ENCODE measurements around the gene AMD1. TPM values are rescaled to one million over a fixed set of nuclear protein-coding genes. Genes with fewer than 3 reads are reported as not detected.

AMD1 gene
- total and polyA plus RNA-seq, 9 of the 15 experiments (the other 6 are each of a cell fraction or from before 2014, with no cell fraction given) = 60.0 to 151 (median 85.6) TPM

- ATAC-seq = no peak
- no peaks in the 10 kb centered on the region for H3K79me2 ChIP-seq (ENCODE audit: control insufficient read depth, insufficient read depth, low read length)
- H3K4me3 ChIP-seq = no peak overlapping the region
- BruUV-seq (replicated peaks) = no TSS peak
- H3K9ac ChIP-seq (ENCODE audit: insufficient read depth in 1 of 2, low read depth in 2 of 2, low read length in 2 of 2) = no peak overlapping the region
- no peaks in the 10 kb centered on the region for H4K20me1 ChIP-seq (replicated peaks; ENCODE audit: control insufficient read depth, insufficient read depth, low read length)
- no peak overlapping the region for H3K4me2 ChIP-seq (ENCODE audit: insufficient read depth, low read length)
- ChIA-PET CTCF (ENCODE audit: low intra/inter-chr PET ratio) (no interaction called here), POLR2A (interaction anchor here (0.7 to 1.2 kb wide), 4 partner anchors 8 to 22 kb away, joined by 3 to 9 read pairs (median 4); partner anchors contain the start of gene AMD1)
- H3K36me3 ChIP-seq (ENCODE audit: control insufficient read depth, insufficient read depth, low read length) = no peaks in the 10 kb centered on the region
- no peaks in the 10 kb centered on the region for H3K9me3 ChIP-seq (replicated peaks; ENCODE audit: control insufficient read depth, insufficient read depth, low read depth, low read length)
- intact Hi-C loops (cut with micrococcal nuclease) (no loop called here), in situ Hi-C loops (cut with MboI) (no loop called here)
- no peak for DNase-seq (ENCODE audit: extremely low read depth in 1 of 4, low spot score in 3 of 4)
- no peak for FAIRE-seq
- H3K9me1 ChIP-seq (ENCODE audit: control insufficient read depth, insufficient read depth, low read length) = no peaks in the 10 kb centered on the region
- peaks cover 0 to 6% of the 10 kb centered on the region in 2 experiments; a peak in 2 of 5 replicates for H3K4me1 ChIP-seq (replicated peaks in 1 of 2; ENCODE audit: control insufficient read depth in 2 of 2, insufficient read depth in 2 of 2, low read length in 2 of 2)
- H3K27ac ChIP-seq (ENCODE audit: extremely low read depth, low read depth, low read length) = no peak overlapping the region
- WGBS (ENCODE audit: insufficient coverage, low coverage, missing lambda C conversion rate) = 70% methylated on average over 29 of the region's 31 CpGs
- H3K27me3 ChIP-seq (ENCODE audit: control insufficient read depth in 2 of 2, insufficient read depth in 2 of 2, low read length in 2 of 2) = no peaks in the 10 kb centered on the region
- H2AFZ ChIP-seq (ENCODE audit: low read depth, low read length) = no peak overlapping the region
- TF ChIP-seq ZNF165 (CRISPR knock-in tag; IDR thresholded peaks at IDR 0.05; ENCODE audit: borderline replicate concordance) (no peak), EP300 (IDR thresholded peaks at IDR 0.05; ENCODE audit: low read length) (no peak), POLR2AphosphoS2 (IDR thresholded peaks at IDR 0.05; ENCODE audit: low read length) (no peak), ATF3 (IDR thresholded peaks at IDR 0.05) (no peak), ATF3 (CRISPR knock-in tag; conservative IDR thresholded peaks at IDR 0.05) (no peak), SLC30A9 (CRISPR knock-in tag; IDR thresholded peaks at IDR 0.05) (no peak), RCOR1 (IDR thresholded peaks at IDR 0.05; ENCODE audit: borderline replicate concordance in 1 of 2, low read depth in 2 of 2, low read length in 2 of 2) (no peak)
- TF ChIP-seq, protein P1, sequence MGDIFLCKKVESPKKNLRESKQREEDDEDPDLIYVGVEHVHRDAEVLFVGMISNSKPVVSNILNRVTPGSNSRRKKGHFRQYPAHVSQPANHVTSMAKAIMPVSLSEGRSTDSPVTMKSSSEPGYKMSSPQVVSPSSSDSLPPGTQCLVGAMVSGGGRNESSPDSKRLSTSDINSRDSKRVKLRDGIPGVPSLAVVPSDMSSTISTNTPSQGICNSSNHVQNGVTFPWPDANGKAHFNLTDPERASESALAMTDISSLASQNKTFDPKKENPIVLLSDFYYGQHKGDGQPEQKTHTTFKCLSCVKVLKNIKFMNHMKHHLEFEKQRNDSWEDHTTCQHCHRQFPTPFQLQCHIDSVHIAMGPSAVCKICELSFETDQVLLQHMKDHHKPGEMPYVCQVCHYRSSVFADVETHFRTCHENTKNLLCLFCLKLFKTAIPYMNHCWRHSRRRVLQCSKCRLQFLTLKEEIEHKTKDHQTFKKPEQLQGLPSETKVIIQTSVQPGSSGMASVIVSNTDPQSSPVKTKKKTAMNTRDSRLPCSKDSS (IDR thresholded peaks at IDR 0.05; ENCODE audit: low read depth, partially characterized antibody) = no peak
- TF ChIP-seq, protein P2, sequence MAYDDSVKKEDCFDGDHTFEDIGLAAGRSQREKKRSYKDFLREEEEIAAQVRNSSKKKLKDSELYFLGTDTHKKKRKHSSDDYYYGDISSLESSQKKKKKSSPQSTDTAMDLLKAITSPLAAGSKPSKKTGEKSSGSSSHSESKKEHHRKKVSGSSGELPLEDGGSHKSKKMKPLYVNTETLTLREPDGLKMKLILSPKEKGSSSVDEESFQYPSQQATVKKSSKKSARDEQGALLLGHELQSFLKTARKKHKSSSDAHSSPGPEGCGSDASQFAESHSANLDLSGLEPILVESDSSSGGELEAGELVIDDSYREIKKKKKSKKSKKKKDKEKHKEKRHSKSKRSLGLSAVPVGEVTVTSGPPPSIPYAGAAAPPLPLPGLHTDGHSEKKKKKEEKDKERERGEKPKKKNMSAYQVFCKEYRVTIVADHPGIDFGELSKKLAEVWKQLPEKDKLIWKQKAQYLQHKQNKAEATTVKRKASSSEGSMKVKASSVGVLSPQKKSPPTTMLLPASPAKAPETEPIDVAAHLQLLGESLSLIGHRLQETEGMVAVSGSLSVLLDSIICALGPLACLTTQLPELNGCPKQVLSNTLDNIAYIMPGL (CRISPR knock-in tag; IDR thresholded peaks at IDR 0.05) = no peak
- TF ChIP-seq, protein P3, sequence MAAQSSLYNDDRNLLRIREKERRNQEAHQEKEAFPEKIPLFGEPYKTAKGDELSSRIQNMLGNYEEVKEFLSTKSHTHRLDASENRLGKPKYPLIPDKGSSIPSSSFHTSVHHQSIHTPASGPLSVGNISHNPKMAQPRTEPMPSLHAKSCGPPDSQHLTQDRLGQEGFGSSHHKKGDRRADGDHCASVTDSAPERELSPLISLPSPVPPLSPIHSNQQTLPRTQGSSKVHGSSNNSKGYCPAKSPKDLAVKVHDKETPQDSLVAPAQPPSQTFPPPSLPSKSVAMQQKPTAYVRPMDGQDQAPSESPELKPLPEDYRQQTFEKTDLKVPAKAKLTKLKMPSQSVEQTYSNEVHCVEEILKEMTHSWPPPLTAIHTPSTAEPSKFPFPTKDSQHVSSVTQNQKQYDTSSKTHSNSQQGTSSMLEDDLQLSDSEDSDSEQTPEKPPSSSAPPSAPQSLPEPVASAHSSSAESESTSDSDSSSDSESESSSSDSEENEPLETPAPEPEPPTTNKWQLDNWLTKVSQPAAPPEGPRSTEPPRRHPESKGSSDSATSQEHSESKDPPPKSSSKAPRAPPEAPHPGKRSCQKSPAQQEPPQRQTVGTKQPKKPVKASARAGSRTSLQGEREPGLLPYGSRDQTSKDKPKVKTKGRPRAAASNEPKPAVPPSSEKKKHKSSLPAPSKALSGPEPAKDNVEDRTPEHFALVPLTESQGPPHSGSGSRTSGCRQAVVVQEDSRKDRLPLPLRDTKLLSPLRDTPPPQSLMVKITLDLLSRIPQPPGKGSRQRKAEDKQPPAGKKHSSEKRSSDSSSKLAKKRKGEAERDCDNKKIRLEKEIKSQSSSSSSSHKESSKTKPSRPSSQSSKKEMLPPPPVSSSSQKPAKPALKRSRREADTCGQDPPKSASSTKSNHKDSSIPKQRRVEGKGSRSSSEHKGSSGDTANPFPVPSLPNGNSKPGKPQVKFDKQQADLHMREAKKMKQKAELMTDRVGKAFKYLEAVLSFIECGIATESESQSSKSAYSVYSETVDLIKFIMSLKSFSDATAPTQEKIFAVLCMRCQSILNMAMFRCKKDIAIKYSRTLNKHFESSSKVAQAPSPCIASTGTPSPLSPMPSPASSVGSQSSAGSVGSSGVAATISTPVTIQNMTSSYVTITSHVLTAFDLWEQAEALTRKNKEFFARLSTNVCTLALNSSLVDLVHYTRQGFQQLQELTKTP (IDR thresholded peaks at IDR 0.05; ENCODE audit: low read depth in 1 of 2, partially characterized antibody in 2 of 2) = no peak
- TF ChIP-seq, protein P4, sequence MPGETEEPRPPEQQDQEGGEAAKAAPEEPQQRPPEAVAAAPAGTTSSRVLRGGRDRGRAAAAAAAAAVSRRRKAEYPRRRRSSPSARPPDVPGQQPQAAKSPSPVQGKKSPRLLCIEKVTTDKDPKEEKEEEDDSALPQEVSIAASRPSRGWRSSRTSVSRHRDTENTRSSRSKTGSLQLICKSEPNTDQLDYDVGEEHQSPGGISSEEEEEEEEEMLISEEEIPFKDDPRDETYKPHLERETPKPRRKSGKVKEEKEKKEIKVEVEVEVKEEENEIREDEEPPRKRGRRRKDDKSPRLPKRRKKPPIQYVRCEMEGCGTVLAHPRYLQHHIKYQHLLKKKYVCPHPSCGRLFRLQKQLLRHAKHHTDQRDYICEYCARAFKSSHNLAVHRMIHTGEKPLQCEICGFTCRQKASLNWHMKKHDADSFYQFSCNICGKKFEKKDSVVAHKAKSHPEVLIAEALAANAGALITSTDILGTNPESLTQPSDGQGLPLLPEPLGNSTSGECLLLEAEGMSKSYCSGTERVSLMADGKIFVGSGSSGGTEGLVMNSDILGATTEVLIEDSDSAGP (CRISPR knock-in tag; IDR thresholded peaks at IDR 0.05) = no peak
These were observed 15.9 kb upstream of the AMD1 start for GRCh38 chr6:110858562-110859214.
